SHP77 treated with DMSO at 0.1 percent for 48 hours (cell line): ENCODE measurements around the gene TTI1.
"Not testable (repeated sequence)": the region's sequence is repeated elsewhere in the genome, so short reads cannot be mapped to it uniquely, and the experiment has no call there.

Experiments used
- DNase-seq: peaks from one replicate; lab custom pipeline; 2025; lab: John Stamatoyannopoulos, UW

TTI1 gene

GRCh38 chr20:37963483-37963882 lies 69.8 kb downstream of the TTI1 start:
- DNase-seq = not testable (repeated sequence)

GRCh38 chr20:37961066-37961465 lies 72.2 kb downstream of the TTI1 start:
- no peak for DNase-seq

GRCh38 chr20:37958856-37959520 lies 74.3 kb downstream of the TTI1 start:
- no peak for DNase-seq

GRCh38 chr20:37956107-37956585 lies 77.1 kb downstream of the TTI1 start:
- DNase-seq = peak; percentile 58

DNA sequence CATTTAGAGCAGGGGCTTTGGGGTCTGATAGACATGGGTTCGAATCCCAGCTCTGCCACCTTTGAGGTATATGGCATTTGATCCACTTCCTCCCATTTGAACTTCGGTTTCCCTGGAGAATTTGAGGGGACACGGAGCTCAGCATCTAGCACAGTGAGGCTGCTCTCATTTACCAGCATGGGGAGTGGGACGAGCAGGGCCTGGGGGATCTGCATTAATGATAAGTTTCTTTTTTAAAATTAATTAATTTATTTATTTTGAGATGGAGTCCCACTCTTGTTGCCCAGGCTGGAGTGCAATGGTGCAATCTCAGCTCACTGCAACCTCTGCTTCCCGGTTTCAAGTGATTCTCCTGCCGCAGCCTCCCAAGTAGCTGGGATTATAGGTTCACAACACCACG lies 77.7 kb downstream of the TTI1 start:
- DNase-seq = no peak

- no peak for DNase-seq
Observed at GRCh38 chr20:37954626-37955025, 78.6 kb downstream of the TTI1 start.

DNA sequence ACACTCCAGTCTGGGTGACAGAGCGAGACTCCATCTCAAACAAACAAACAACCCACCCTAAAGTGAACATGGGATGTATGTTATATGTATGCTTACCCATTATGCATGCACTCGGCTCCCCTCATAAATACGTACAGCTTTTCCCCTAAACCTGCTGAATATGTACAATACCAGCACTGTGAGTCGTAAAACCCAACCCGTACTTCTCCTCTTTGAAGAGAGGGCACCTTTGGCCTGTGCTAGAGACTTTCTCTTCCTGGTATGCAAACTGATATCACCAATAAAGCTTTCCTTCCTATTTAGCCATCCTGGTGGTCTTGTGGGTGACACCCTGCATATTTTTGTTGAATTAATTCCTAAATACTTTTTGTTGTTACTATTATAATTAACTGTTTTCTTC lies 79.1 kb downstream of the TTI1 start:
- DNase-seq = no peak

- no peak for DNase-seq
Observed at GRCh38 chr20:37948956-37949355, 84.3 kb downstream of the TTI1 start.

DNA sequence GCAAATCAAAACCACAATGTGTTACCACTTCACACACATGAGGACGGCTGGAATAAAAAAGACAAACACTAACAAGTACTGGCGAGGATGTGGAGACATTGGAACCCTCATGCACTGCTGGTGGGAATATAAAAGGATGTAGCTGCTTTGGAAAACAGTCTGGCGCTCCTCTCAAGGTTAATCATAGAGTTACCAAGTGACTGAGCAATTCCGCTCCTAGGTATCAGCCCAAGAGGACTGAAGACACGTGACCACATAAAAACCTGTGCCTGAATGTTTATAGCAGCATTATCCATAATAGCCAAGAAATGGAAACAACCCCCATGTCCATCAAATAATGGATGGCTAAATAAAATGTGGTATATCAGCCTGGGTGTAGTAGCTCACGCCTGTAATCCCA lies 85.3 kb downstream of the TTI1 start:
- DNase-seq = no peak

DNA sequence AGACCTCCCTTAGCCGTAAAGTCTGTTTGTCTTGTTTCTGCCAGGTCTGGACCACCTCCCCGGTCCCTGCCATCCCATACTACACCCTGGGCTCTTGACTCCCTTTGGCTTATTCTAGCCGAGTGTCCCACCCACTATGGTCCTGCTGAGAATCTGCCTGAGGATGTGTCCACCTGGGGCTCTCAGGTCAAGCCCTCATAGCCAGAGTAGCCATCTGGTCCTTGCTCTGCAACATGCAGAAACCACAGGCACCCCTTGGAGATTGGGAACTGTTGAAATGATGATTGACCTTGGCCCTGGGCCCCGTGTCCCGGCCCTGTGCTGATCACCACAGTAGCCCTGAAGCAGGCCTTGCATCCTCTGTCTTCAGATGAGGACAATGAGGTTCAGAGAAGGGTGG lies 86.3 kb downstream of the TTI1 start:
- no peak for DNase-seq

DNA sequence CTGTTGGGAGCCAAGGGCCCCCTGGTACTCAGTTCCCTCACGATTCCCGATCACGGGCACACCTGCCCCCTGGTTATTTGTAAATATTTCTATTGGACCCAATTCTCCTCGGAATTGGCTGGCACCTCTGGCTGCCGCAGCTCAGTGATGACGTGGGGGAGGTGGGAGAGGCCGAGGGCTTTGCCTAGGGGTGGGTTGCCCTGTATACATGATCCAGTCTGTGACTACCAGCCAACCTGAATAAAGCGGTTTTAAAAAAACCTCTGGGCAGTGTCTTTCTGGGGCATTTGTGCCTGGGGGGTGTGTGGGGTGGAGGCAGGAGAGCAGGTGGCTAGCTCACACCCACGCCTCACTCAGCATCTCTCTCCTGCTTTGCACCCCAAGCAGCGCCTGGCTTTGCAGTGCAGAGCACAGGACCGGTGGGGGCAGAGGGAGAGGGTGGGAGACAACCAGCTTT lies 88.1 kb downstream of the TTI1 start:
- DNase-seq = no peak

- no peak for DNase-seq
Observed at GRCh38 chr20:37944456-37944981, 88.7 kb downstream of the TTI1 start.

DNA sequence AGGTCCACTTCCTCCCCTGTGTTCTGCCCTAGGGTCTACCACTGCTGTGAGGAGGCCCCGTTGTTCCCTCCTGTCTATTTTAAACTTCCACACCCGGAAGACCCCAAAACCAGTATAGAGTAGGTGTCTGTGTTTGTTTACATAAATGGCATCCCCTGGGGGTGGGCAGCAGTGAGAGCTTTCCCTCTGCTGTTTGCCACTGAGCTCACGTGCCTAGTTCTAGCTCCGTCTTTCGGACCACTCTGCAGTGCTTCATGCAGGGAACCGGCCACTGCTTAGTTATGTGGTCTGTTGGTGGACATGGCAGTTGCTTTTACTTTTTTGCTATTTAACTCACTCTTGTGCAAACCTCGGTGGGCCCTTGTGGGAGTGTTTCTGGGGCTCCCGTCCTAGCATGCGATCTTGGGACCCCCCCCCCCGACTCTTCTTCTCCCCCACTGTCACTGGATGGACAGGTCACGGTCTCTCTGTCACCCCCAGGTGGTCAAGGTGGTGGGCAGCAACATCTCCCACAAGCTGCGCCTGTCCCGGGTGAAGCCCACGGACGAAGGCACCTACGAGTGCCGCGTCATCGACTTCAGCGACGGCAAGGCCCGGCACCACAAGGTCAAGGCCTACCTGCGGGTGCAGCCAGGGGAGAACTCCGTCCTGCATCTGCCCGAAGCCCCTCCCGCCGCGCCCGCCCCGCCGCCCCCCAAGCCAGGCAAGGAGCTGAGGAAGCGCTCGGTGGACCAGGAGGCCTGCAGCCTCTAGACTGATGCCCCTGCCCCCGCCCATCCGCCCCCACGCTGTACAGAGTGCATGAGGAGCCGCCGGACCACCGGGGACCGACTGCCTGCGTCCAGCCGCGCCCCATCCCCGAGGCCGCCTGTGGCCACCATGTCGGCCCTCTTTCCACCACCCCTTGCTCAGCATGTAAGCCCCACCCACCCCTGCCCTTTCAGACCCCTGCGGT lies 89.5 kb downstream of the TTI1 start:
- no peak for DNase-seq

GRCh38 chr20:37943033-37943432 lies 90.2 kb downstream of the TTI1 start:
- DNase-seq = no peak

GRCh38 chr20:37941992-37942391 lies 91.3 kb downstream of the TTI1 start:
- DNase-seq = no peak

DNA sequence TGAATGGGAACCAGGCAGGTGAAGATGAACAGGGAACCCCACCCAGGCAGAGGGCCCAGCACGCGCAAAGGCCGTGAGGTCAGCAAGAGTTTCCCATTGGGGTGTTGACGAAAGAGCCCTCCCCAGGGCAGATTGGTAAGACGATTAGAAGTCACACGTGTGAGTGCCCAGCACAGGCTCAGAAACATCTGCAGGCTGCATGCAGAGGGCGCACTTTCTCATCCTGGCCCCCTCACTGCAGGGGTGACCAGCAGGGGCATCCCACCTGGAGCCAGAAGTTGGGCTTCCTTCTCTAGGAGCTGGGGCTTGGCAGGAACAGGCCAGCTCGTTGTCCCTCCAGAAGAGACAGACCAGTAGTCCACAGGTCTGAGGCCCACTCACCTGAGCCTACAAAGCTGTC lies 91.9 kb downstream of the TTI1 start:
- no peak for DNase-seq

DNA sequence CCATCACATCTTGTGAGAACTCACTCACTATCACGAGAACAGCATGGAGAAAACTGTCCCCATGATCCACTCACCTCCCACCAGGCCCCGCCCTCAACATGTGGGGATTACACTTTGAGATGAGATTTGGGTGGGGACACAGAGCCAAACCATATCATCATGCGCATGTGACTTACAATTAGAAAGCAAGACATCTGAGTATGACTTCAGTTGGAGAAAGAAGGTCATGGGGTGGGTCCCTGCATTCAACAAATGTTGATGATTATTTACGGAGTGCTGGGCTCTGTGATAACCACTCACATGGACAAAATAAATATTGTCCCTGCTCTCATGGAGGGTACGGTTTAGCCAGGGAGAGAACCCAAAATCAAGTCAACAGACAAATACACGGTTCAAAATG lies 92.4 kb downstream of the TTI1 start:
- DNase-seq = no peak

DNA sequence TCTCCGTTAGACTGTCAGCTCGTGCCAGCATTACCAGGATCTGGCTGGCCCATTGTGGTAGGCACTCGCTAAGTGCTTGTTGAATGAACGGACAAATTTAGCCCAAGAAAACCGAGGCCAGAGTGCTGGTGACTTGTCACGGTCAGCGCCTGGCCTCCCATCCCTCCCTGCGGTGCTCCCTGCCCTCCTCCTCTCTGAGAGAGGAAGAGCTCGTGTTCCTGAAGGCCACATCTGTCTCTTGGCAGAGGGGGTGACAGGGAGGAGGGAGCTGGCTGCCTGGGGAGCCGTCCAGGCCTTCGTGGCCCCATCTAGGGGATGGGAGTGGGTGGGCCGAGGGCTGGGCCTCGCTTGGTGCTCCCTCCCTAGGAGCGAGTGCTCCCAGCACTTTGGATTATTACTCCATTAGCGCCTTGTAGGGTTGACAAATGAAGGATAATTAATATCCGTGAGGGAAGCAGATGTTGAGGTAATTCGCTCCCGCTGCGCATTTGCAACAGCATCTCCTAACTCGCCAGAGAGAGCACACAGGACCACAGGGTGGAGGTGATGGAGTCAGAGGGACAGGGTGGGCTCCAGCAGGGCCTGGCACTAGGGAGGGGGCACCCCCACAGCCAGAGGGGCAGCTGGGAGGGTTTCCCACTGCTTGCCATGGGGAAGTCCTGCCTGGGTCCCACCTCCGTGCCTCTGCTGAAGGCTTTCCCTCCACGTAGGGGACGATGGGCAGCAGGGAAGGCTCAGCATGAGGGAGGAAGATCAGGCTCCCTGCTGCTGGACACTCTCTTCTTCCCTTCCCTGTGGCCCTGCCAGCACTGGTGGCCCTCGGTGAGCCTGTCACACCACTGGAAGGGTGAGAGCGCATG lies 93.3 kb downstream of the TTI1 start:
- no peak for DNase-seq

DNA sequence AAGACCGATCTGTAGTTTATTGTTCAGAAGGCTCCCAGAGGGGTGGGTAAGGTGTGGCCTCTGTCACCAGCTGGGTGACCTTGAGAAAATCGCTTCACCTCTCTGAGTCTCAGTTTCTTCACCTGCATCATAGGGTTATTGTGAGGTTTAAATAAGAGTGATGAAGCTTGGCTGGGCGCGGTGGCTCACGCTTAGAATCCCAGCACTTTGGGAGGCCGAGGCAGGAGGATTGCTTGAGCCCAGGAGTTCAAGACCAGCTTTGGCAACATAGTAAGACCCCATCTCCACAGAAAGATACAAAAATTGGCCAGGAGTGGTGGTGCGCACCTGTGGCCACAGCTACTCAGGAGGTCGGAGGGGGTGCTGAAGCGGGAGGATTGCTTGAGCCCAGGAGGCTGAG lies 94.3 kb downstream of the TTI1 start:
- DNase-seq = no peak

DNA sequence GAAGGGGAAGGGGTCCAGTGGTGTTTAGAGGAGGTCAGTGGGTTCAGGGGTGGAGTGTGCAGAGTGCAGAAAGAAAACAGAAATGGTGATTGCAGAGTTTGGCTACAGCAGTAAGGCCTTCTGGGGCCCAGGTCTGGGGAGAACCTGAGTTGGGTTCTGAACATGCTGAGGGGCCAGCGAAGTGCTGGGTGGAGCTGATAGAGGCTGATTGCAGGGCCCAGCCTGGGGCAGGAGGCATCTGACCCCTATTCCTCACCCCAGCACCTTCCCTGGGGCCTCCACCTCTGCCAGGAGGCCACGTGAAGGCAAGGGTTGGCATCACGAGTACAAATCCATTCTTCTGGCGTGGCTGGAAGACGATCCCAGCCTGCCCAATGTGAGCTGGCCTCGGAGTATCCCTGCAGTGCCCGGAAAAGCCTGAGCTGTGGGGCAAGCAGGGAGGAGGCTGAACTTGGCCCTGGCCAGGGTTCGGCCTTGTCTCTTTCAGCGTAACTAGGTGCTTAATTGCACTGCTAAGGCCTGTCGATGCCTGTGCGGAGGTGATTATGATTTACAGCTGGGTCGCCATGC lies 95.0 kb downstream of the TTI1 start:
- no peak for DNase-seq

- no peak for DNase-seq
Observed at GRCh38 chr20:37937686-37938085, 95.6 kb downstream of the TTI1 start.

DNA sequence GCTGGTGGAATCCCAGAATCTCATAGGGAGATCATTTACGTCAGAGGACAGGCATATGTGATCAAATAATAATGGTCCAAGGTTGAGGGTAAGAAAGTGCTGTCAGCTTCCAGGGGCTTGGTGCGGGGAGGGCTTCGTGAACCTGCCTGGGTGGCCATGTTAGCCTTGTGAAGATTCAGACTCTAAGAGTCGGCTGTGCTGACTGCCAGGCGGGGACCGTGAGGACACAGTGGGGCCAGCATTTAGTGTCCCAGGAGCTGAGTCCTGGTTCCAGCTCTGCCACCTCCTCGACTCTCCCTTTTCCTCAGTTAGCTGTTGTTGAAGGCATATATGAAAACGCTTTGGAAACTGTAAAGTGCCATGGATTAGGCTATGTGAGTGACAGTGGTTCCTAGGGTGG lies 96.8 kb downstream of the TTI1 start:
- no peak for DNase-seq
